ENCODE data around the gene ADAMTS8. TPM values are rescaled to one million over a fixed set of nuclear protein-coding genes. Genes with fewer than 3 reads are reported as not detected.

ADAMTS8 gene
- total RNA-seq: 0.42 TPM
- long read RNA-seq: 0 reads

- no peak for DNase-seq (ENCODE audit: low spot score)
Measured at GRCh38 chr11:130428316-130429119, at the start of gene ADAMTS8. TSS of gene ADAMTS8 (minus strand) at chr11:130428609. CDS start at chr11:130428286, 323 bp downstream.

GRCh38 chr11:130477586-130478203 lies 49.3 kb upstream of the ADAMTS8 start:
- no peak for DNase-seq (ENCODE audit: low spot score)

GRCh38 chr11:130476922-130477491 lies 48.6 kb upstream of the ADAMTS8 start:
- DNase-seq (ENCODE audit: low spot score): no peak

GRCh38 chr11:130476200-130476921 lies 48.0 kb upstream of the ADAMTS8 start:
- no peak for DNase-seq (ENCODE audit: low spot score)

GRCh38 chr11:130475426-130476053 lies 47.1 kb upstream of the ADAMTS8 start:
- DNase-seq (ENCODE audit: low spot score): no peak

- no peak for DNase-seq (ENCODE audit: low spot score)
Measured at GRCh38 chr11:130474637-130475400, 46.4 kb upstream of the ADAMTS8 start.

- DNase-seq (ENCODE audit: low spot score): no peak
Measured at GRCh38 chr11:130473795-130474377, 45.5 kb upstream of the ADAMTS8 start.

- DNase-seq (ENCODE audit: low spot score): no peak
Measured at GRCh38 chr11:130473056-130473794, 44.8 kb upstream of the ADAMTS8 start.

- no peak for DNase-seq (ENCODE audit: low spot score)
Measured at GRCh38 chr11:130472434-130472961, 44.1 kb upstream of the ADAMTS8 start.

- peak; percentile 60 for DNase-seq (ENCODE audit: low spot score)
Measured at GRCh38 chr11:130471731-130472433, 43.5 kb upstream of the ADAMTS8 start.

GRCh38 chr11:130470832-130471706 lies 42.7 kb upstream of the ADAMTS8 start:
- peak; percentile 57 for DNase-seq (ENCODE audit: low spot score)

GRCh38 chr11:130469181-130469580 lies 40.8 kb upstream of the ADAMTS8 start:
- DNase-seq (ENCODE audit: low spot score): peak; percentile 71

- DNase-seq (ENCODE audit: low spot score): peak; percentile 35
Measured at GRCh38 chr11:130467116-130467900, 38.9 kb upstream of the ADAMTS8 start.

GRCh38 chr11:130465263-130465662 lies 36.9 kb upstream of the ADAMTS8 start:
- DNase-seq (ENCODE audit: low spot score): no peak

- DNase-seq (ENCODE audit: low spot score): no peak
Measured at GRCh38 chr11:130464291-130464812, 35.9 kb upstream of the ADAMTS8 start.

GRCh38 chr11:130462931-130463330 lies 34.5 kb upstream of the ADAMTS8 start:
- no peak for DNase-seq (ENCODE audit: low spot score)

Data from mesenteric fat pad (tissue), 1 donor.